ENCODE results near the gene SYT6.

SYT6 gene

GRCh38 chr1:114178936-114179335 lies 25.3 kb upstream of the SYT6 start:
- H3K9me3 ChIP-seq (ENCODE audit: control insufficient read depth in 1 of 2, low read length in 2 of 2): no peaks in the 10 kb centered on the region
- no peaks in the 10 kb centered on the region for H3K4me1 ChIP-seq (ENCODE audit: control insufficient read depth in 1 of 2, insufficient read depth in 2 of 2, low read length in 2 of 2)
- no peaks in the 10 kb centered on the region for H3K36me3 ChIP-seq (ENCODE audit: control insufficient read depth in 1 of 2, insufficient read depth in 2 of 2, low read length in 2 of 2)
- H3K9ac ChIP-seq (ENCODE audit: low read depth in 1 of 2, low read length in 2 of 2): no peak overlapping the region
- no peaks in the 10 kb centered on the region for H3K27me3 ChIP-seq (ENCODE audit: control insufficient read depth in 1 of 2, insufficient read depth in 2 of 2, low read length in 2 of 2)
- no peak overlapping the region for H3K4me3 ChIP-seq (ENCODE audit: low read depth in 1 of 2, low read length in 2 of 2)
- H3K27ac ChIP-seq (ENCODE audit: low read depth, low read length): no peak overlapping the region

- H3K9me3 ChIP-seq (ENCODE audit: control insufficient read depth in 1 of 2, low read length in 2 of 2): no peaks in the 10 kb centered on the region
- no peak overlapping the region for H3K9ac ChIP-seq (ENCODE audit: low read depth in 1 of 2, low read length in 2 of 2)
- no peaks in the 10 kb centered on the region for H3K27me3 ChIP-seq (ENCODE audit: control insufficient read depth in 1 of 2, insufficient read depth in 2 of 2, low read length in 2 of 2)
- H3K27ac ChIP-seq (ENCODE audit: low read depth, low read length): no peak overlapping the region
- H3K36me3 ChIP-seq (ENCODE audit: control insufficient read depth in 1 of 2, insufficient read depth in 2 of 2, low read length in 2 of 2): no peaks in the 10 kb centered on the region
- no peak overlapping the region for H3K4me3 ChIP-seq (ENCODE audit: low read depth in 1 of 2, low read length in 2 of 2)
- H3K4me1 ChIP-seq (ENCODE audit: control insufficient read depth in 1 of 2, insufficient read depth in 2 of 2, low read length in 2 of 2): no peaks in the 10 kb centered on the region
Observed at GRCh38 chr1:114177282-114177681, 23.6 kb upstream of the SYT6 start.

GRCh38 chr1:114176366-114176765 lies 22.7 kb upstream of the SYT6 start:
- Histone ChIP-seq H3K36me3 (ENCODE audit: control insufficient read depth in 1 of 2, insufficient read depth in 2 of 2, low read length in 2 of 2) (no peaks in the 10 kb centered on the region), H3K27me3 (ENCODE audit: control insufficient read depth in 1 of 2, insufficient read depth in 2 of 2, low read length in 2 of 2) (no peaks in the 10 kb centered on the region), H3K4me3 (ENCODE audit: low read depth in 1 of 2, low read length in 2 of 2) (no peak overlapping the region), H3K27ac (ENCODE audit: low read depth, low read length) (no peak overlapping the region), H3K9ac (ENCODE audit: low read depth in 1 of 2, low read length in 2 of 2) (no peak overlapping the region), H3K4me1 (ENCODE audit: control insufficient read depth in 1 of 2, insufficient read depth in 2 of 2, low read length in 2 of 2) (no peaks in the 10 kb centered on the region), H3K9me3 (ENCODE audit: control insufficient read depth in 1 of 2, low read length in 2 of 2) (no peaks in the 10 kb centered on the region)

GRCh38 chr1:114173680-114174079 lies 20.0 kb upstream of the SYT6 start:
- H3K36me3 ChIP-seq (ENCODE audit: control insufficient read depth in 1 of 2, insufficient read depth in 2 of 2, low read length in 2 of 2): no peaks in the 10 kb centered on the region
- no peak overlapping the region for H3K9ac ChIP-seq (ENCODE audit: low read depth in 1 of 2, low read length in 2 of 2)
- H3K27ac ChIP-seq (ENCODE audit: low read depth, low read length): no peak overlapping the region
- H3K4me1 ChIP-seq (ENCODE audit: control insufficient read depth in 1 of 2, insufficient read depth in 2 of 2, low read length in 2 of 2): no peaks in the 10 kb centered on the region
- H3K27me3 ChIP-seq (ENCODE audit: control insufficient read depth in 1 of 2, insufficient read depth in 2 of 2, low read length in 2 of 2): no peaks in the 10 kb centered on the region
- no peak overlapping the region for H3K4me3 ChIP-seq (ENCODE audit: low read depth in 1 of 2, low read length in 2 of 2)
- H3K9me3 ChIP-seq (ENCODE audit: control insufficient read depth in 1 of 2, low read length in 2 of 2): peaks cover 0 to 2% of the 10 kb centered on the region in 2 donors

- Histone ChIP-seq H3K9ac (ENCODE audit: low read depth in 1 of 2, low read length in 2 of 2) (no peak overlapping the region), H3K9me3 (ENCODE audit: control insufficient read depth in 1 of 2, low read length in 2 of 2) (peaks cover 0 to 2% of the 10 kb centered on the region in 2 donors), H3K4me3 (ENCODE audit: low read depth in 1 of 2, low read length in 2 of 2) (no peak overlapping the region), H3K27me3 (ENCODE audit: control insufficient read depth in 1 of 2, insufficient read depth in 2 of 2, low read length in 2 of 2) (no peaks in the 10 kb centered on the region), H3K4me1 (ENCODE audit: control insufficient read depth in 1 of 2, insufficient read depth in 2 of 2, low read length in 2 of 2) (no peaks in the 10 kb centered on the region), H3K36me3 (ENCODE audit: control insufficient read depth in 1 of 2, insufficient read depth in 2 of 2, low read length in 2 of 2) (no peaks in the 10 kb centered on the region), H3K27ac (ENCODE audit: low read depth, low read length) (no peak overlapping the region)
Observed at GRCh38 chr1:114169509-114169908, 15.8 kb upstream of the SYT6 start.

- no peak overlapping the region for H3K27ac ChIP-seq (ENCODE audit: low read depth, low read length)
Observed at GRCh38 chr1:114167226-114167625, 13.6 kb upstream of the SYT6 start.

GRCh38 chr1:114164840-114165543 lies 11.3 kb upstream of the SYT6 start:
- Histone ChIP-seq H3K36me3 (ENCODE audit: control insufficient read depth in 1 of 2, insufficient read depth in 2 of 2, low read length in 2 of 2) (no peaks in the 10 kb centered on the region), H3K4me1 (ENCODE audit: control insufficient read depth in 1 of 2, insufficient read depth in 2 of 2, low read length in 2 of 2) (no peaks in the 10 kb centered on the region), H3K27me3 (ENCODE audit: control insufficient read depth in 1 of 2, insufficient read depth in 2 of 2, low read length in 2 of 2) (no peaks in the 10 kb centered on the region), H3K4me3 (ENCODE audit: low read depth in 1 of 2, low read length in 2 of 2) (no peak overlapping the region), H3K27ac (ENCODE audit: low read depth, low read length) (no peak overlapping the region), H3K9me3 (ENCODE audit: control insufficient read depth in 1 of 2, low read length in 2 of 2) (no peaks in the 10 kb centered on the region), H3K9ac (ENCODE audit: low read depth in 1 of 2, low read length in 2 of 2) (no peak overlapping the region)

More at GRCh38 chr1:114167226-114167625, 13.6 kb upstream of the SYT6 start:
- H3K9me3 ChIP-seq (ENCODE audit: control insufficient read depth in 1 of 2, low read length in 2 of 2): peaks cover 0 to 2% of the 10 kb centered on the region in 2 donors
- H3K9ac ChIP-seq (ENCODE audit: low read depth in 1 of 2, low read length in 2 of 2): no peak overlapping the region
- H3K36me3 ChIP-seq (ENCODE audit: control insufficient read depth in 1 of 2, insufficient read depth in 2 of 2, low read length in 2 of 2): no peaks in the 10 kb centered on the region
- H3K4me1 ChIP-seq (ENCODE audit: control insufficient read depth in 1 of 2, insufficient read depth in 2 of 2, low read length in 2 of 2): no peaks in the 10 kb centered on the region
- H3K27me3 ChIP-seq (ENCODE audit: control insufficient read depth in 1 of 2, insufficient read depth in 2 of 2, low read length in 2 of 2): no peaks in the 10 kb centered on the region
- no peak overlapping the region for H3K4me3 ChIP-seq (ENCODE audit: low read depth in 1 of 2, low read length in 2 of 2)

GRCh38 chr1:114159941-114160340 lies 6.3 kb upstream of the SYT6 start:
- Histone ChIP-seq H3K9ac (ENCODE audit: low read depth in 1 of 2, low read length in 2 of 2) (no peak overlapping the region), H3K9me3 (ENCODE audit: control insufficient read depth in 1 of 2, low read length in 2 of 2) (no peaks in the 10 kb centered on the region), H3K27me3 (ENCODE audit: control insufficient read depth in 1 of 2, insufficient read depth in 2 of 2, low read length in 2 of 2) (peaks cover 25 to 28% of the 10 kb centered on the region in 2 donors), H3K4me1 (ENCODE audit: control insufficient read depth in 1 of 2, insufficient read depth in 2 of 2, low read length in 2 of 2) (no peaks in the 10 kb centered on the region), H3K4me3 (ENCODE audit: low read depth in 1 of 2, low read length in 2 of 2) (no peak overlapping the region), H3K27ac (ENCODE audit: low read depth, low read length) (no peak overlapping the region), H3K36me3 (ENCODE audit: control insufficient read depth in 1 of 2, insufficient read depth in 2 of 2, low read length in 2 of 2) (no peaks in the 10 kb centered on the region)

- Histone ChIP-seq H3K4me3 (ENCODE audit: low read depth in 1 of 2, low read length in 2 of 2) (no peak overlapping the region), H3K27me3 (ENCODE audit: control insufficient read depth in 1 of 2, insufficient read depth in 2 of 2, low read length in 2 of 2) (peaks cover 49 to 52% of the 10 kb centered on the region in 2 donors), H3K36me3 (ENCODE audit: control insufficient read depth in 1 of 2, insufficient read depth in 2 of 2, low read length in 2 of 2) (no peaks in the 10 kb centered on the region), H3K4me1 (ENCODE audit: control insufficient read depth in 1 of 2, insufficient read depth in 2 of 2, low read length in 2 of 2) (no peaks in the 10 kb centered on the region), H3K9ac (ENCODE audit: low read depth in 1 of 2, low read length in 2 of 2) (no peak overlapping the region), H3K9me3 (ENCODE audit: control insufficient read depth in 1 of 2, low read length in 2 of 2) (no peaks in the 10 kb centered on the region), H3K27ac (ENCODE audit: low read depth, low read length) (no peak overlapping the region)
Observed at GRCh38 chr1:114157275-114157660, 3.6 kb upstream of the SYT6 start.

GRCh38 chr1:114156538-114157274 lies 3.0 kb upstream of the SYT6 start:
- no peaks in the 10 kb centered on the region for H3K9me3 ChIP-seq (ENCODE audit: control insufficient read depth in 1 of 2, low read length in 2 of 2)
- H3K36me3 ChIP-seq (ENCODE audit: control insufficient read depth in 1 of 2, insufficient read depth in 2 of 2, low read length in 2 of 2): no peaks in the 10 kb centered on the region
- H3K9ac ChIP-seq (ENCODE audit: low read depth in 1 of 2, low read length in 2 of 2): no peak overlapping the region
- H3K4me1 ChIP-seq (ENCODE audit: control insufficient read depth in 1 of 2, insufficient read depth in 2 of 2, low read length in 2 of 2): no peaks in the 10 kb centered on the region
- H3K27me3 ChIP-seq (ENCODE audit: control insufficient read depth in 1 of 2, insufficient read depth in 2 of 2, low read length in 2 of 2): peaks cover 55 to 58% of the 10 kb centered on the region in 2 donors
- no peak overlapping the region for H3K27ac ChIP-seq (ENCODE audit: low read depth, low read length)
- no peak overlapping the region for H3K4me3 ChIP-seq (ENCODE audit: low read depth in 1 of 2, low read length in 2 of 2)
